GM12878 (cell line): Measurements from ENCODE around the gene TRAF3IP1. TPM values are rescaled to one million over a fixed set of nuclear protein-coding genes. Genes with fewer than 3 reads are reported as not detected.

ENCODE experiments used
- ATAC-seq: fragments of 200-7000 bp; cut with Tn5 transposase; 3 replicates; pipeline ENCODE4 v1.9.1; 2020; ENCODE audit warnings: mild to moderate bottlenecking, moderate library complexity
- BruUV-seq: library from RNA; stranded (reverse); fragments of 400-500 nt; replicated peaks from 2 replicates; lab custom pipeline; 2021; lab: Mats Ljungman, UMichigan
- CTCF ChIA-PET: fragments of 300-600 bp; sonication (Branson Sonifier 250); formaldehyde crosslinking; extraction: SDS; loops from one replicate; lab custom pipeline; 2021; ENCODE audit warnings: inconsistent platforms; lab: Yijun Ruan, JAX
- POLR2A ChIA-PET: fragments of 350-600 bp; formaldehyde crosslinking; extraction: SDS; loops from one replicate; lab custom pipeline; 2021; ENCODE audit warnings: inconsistent platforms; lab: Charles Lee
- RAD21 ChIA-PET: fragments of 300-600 bp; sonication (Branson Sonifier 250); formaldehyde crosslinking; loops from one replicate; lab custom pipeline; 2023; ENCODE audit warnings: antibody characterized with exemption; ENCODE audit not compliant: unreplicated experiment; lab: Charles Lee
- SMC1A ChIA-PET: fragments of 300-600 bp; sonication (Branson Sonifier 250); formaldehyde crosslinking; loops from one replicate; lab custom pipeline; 2023; ENCODE audit not compliant: unreplicated experiment, uncharacterized antibody; lab: Charles Lee
- DNase-seq: peaks from one replicate; pipeline ENCODE4 v3.0.0-alpha.2; 2011; ENCODE audit warnings: low read depth, low spot score
- FAIRE-seq: peaks from 3 replicates; lab custom pipeline; 2011; peaks lifted over from hg19 to GRCh38; lab: Jason Lieb, UNC
- H2AFZ ChIP-seq: 2 replicates; pipeline ENCODE4 v1.6.0; 2011; ENCODE audit warnings: low read depth, low read length, control low read depth; ENCODE audit not compliant: control insufficient read depth
- H3K27ac ChIP-seq: 2 replicates; pipeline ENCODE4 v1.5.1; 2011; ENCODE audit warnings: control low read depth; ENCODE audit not compliant: control insufficient read depth, insufficient read depth
- H3K27me3 ChIP-seq, 2 experiments: replicated peaks in 1 of 2; 2 replicates each; pipeline versions ENCODE4 v1.6.0 to v1.6.1; 2011; ENCODE audit warnings: low read length in 1 of 2; ENCODE audit not compliant: control insufficient read depth in 2 of 2, insufficient read depth in 2 of 2
- H3K36me3 ChIP-seq, 2 experiments: 2 replicates each; pipeline ENCODE4 v1.5.1; 2011; ENCODE audit warnings: low read length in 1 of 2; ENCODE audit not compliant: control insufficient read depth in 2 of 2, insufficient read depth in 2 of 2
- H3K4me1 ChIP-seq: 2 replicates; pipeline ENCODE4 v1.6.1; 2011; ENCODE audit warnings: mild to moderate bottlenecking, low read length, moderate library complexity, mixed read lengths; ENCODE audit not compliant: control insufficient read depth, insufficient read depth
- H3K4me2 ChIP-seq: 2 replicates; pipeline ENCODE4 v1.6.0; 2011; ENCODE audit warnings: control low read depth; ENCODE audit not compliant: control insufficient read depth, insufficient read depth
- H3K4me3 ChIP-seq: fragments of 200-600 bp; sonication (generic); 2 replicates; pipeline ENCODE4 v1.5.1; 2016
- H3K79me2 ChIP-seq: 2 replicates; pipeline ENCODE4 v1.6.0; 2011; ENCODE audit warnings: low read length; ENCODE audit not compliant: control insufficient read depth, insufficient read depth
- H3K9ac ChIP-seq: 2 replicates; pipeline ENCODE4 v1.8.0; 2011; ENCODE audit warnings: low read length, control low read depth, mixed read lengths; ENCODE audit not compliant: control insufficient read depth, insufficient read depth
- H3K9me3 ChIP-seq: replicated peaks from 3 replicates; pipeline ENCODE4 v1.5.1; 2011; ENCODE audit warnings: mild to moderate bottlenecking, low read length; ENCODE audit not compliant: control insufficient read depth, insufficient read depth
- H4K20me1 ChIP-seq: 2 replicates; pipeline ENCODE4 v1.6.0; 2011; ENCODE audit not compliant: control insufficient read depth, insufficient read depth
- ASH2L ChIP-seq: fragments of 300-600, 200-600 bp; sonication (generic); IDR thresholded peaks from 2 replicates; pipeline ENCODE4 v1.6.1; 2017; ENCODE audit warnings: low read depth, mild to moderate bottlenecking, borderline replicate concordance
- ATF2 ChIP-seq: IDR thresholded peaks from 2 replicates; pipeline ENCODE4 v1.6.1; 2012; ENCODE audit warnings: low read length, inconsistent platforms
- BMI1 ChIP-seq: fragments of 450-650 bp; IDR thresholded peaks from 2 replicates; pipeline ENCODE4 v1.6.1; 2016; ENCODE audit warnings: mild to moderate bottlenecking, moderate library complexity, borderline replicate concordance
- CHD4 ChIP-seq: fragments of 200-600 bp; sonication (generic); IDR thresholded peaks from 2 replicates; pipeline ENCODE4 v1.6.1; 2016; ENCODE audit warnings: mild to moderate bottlenecking
- EP300 ChIP-seq, 2 experiments: fragments of 150-350 bp in 1 of 2; IDR thresholded peaks; 2 replicates each; pipeline ENCODE4 v1.6.1; 2011 to 2012; ENCODE audit warnings: low read depth in 2 of 2, low read length in 2 of 2, borderline replicate concordance in 1 of 2, improper control_type of control experiment in 1 of 2, inconsistent platforms in 1 of 2; ENCODE audit not compliant: control insufficient read depth in 1 of 2
- ESRRA ChIP-seq: IDR thresholded peaks from 2 replicates; pipeline ENCODE4 v1.6.1; 2012; ENCODE audit warnings: mild to moderate bottlenecking, low read length, improper control_type of control experiment
- IRF4 ChIP-seq: IDR thresholded peaks from 2 replicates; pipeline ENCODE4 v1.6.1; 2011; ENCODE audit warnings: low read depth, low read length
- NFXL1 ChIP-seq: fragments of 450-650 bp; IDR thresholded peaks from 2 replicates; pipeline ENCODE4 v1.6.1; 2017; ENCODE audit warnings: antibody characterized with exemption, mild to moderate bottlenecking, borderline replicate concordance
- PAX8 ChIP-seq: fragments of 450-650 bp; IDR thresholded peaks from 2 replicates; pipeline ENCODE4 v1.6.1; 2017; ENCODE audit warnings: mild to moderate bottlenecking, moderate library complexity
- POLR2A ChIP-seq: IDR thresholded peaks from 2 replicates; pipeline ENCODE4 v1.6.1; 2011; ENCODE audit warnings: low read depth, mild to moderate bottlenecking, low read length
- POLR2AphosphoS2 ChIP-seq: IDR thresholded peaks from 2 replicates; pipeline ENCODE4 v1.6.1; 2011; ENCODE audit warnings: low read depth, mild to moderate bottlenecking, low read length, improper control_type of control experiment, moderate library complexity
- RCOR1 ChIP-seq: conservative IDR thresholded peaks from 2 replicates; pipeline ENCODE4 v1.6.1; 2012; ENCODE audit warnings: low read depth, low read length, improper control_type of control experiment
- SMAD5 ChIP-seq: IDR thresholded peaks from 2 replicates; pipeline ENCODE4 v1.6.1; 2016; ENCODE audit warnings: antibody characterized with exemption, low read depth
- SMC3 ChIP-seq: IDR thresholded peaks from 2 replicates; pipeline ENCODE4 v1.6.1; 2011; ENCODE audit warnings: low read length, improper control_type of control experiment, borderline replicate concordance
- TARDBP ChIP-seq: IDR thresholded peaks from 2 replicates; pipeline ENCODE4 v1.6.1; 2016; ENCODE audit warnings: borderline replicate concordance
- YY1 ChIP-seq: IDR thresholded peaks from 2 replicates; pipeline ENCODE4 v1.6.1; 2011; ENCODE audit warnings: low read depth, mild to moderate bottlenecking, low read length
- ZNF217 ChIP-seq: fragments of 450-650 bp; IDR thresholded peaks from 2 replicates; pipeline ENCODE4 v1.6.1; 2017; ENCODE audit warnings: antibody characterized with exemption, mild to moderate bottlenecking
- ZNF622 ChIP-seq: fragments of 450-650 bp; IDR thresholded peaks from 2 replicates; pipeline ENCODE4 v1.6.1; 2017; ENCODE audit warnings: mild to moderate bottlenecking, inconsistent platforms
- WGBS: methylation state at CpG from one replicate; pipeline ENCODE4 v1.1.6; 2016; ENCODE audit warnings: low lambda C conversion rate; ENCODE audit not compliant: insufficient replicate concordance, insufficient coverage; ENCODE audit errors: missing lambda C conversion rate; 5-methylcytosine and 5-hydroxymethylcytosine counted together
- in situ Hi-C: fragments of 300-500 bp; cut with MboI; formaldehyde crosslinking; loops from 9 replicates; pipeline ENCODE4 v1.14.3; 2018; ENCODE audit warnings: mixed read lengths
- intact Hi-C: fragments of 100-400 bp; cut with micrococcal nuclease; formaldehyde crosslinking; loops from one replicate; pipeline ENCODE4 v1.14.2; 2022; ENCODE audit not compliant: unreplicated experiment
- polyA plus RNA-seq, 11 experiments: library from polyadenylated mRNA; depleted of rRNA in 4 of 11; unstranded in 6 of 11; stranded (reverse) in 5 of 11; fragments of >200 nt; fragmentation: Nextera tagmentation in 4 of 11; fragmentation: Illumina TruSeq in 1 of 11; extraction: Ambion mirVana in 4 of 11; extraction: Trizol in 1 of 11; gene quantifications; 1 replicate in 1 of 11; 2 replicates in 10 of 11; pipeline versions ENCODE4 v1.2.1 to v1.2.3, GENCODE V29; 2011 to 2016; ENCODE audit warnings: inconsistent platforms in 2 of 11, missing spikeins in 2 of 11, low read depth in 1 of 11
- total RNA-seq, 4 experiments: library from RNA; depleted of rRNA in 3 of 4; stranded (reverse); fragments of >200 nt in 3 of 4; fragmentation: Illumina TruSeq in 1 of 4; extraction: Trizol in 1 of 4; gene quantifications; 2 replicates each; pipeline versions ENCODE4 v1.2.1 to v1.2.3, GENCODE V29; 2013 to 2021
- TF ChIP-seq, protein P1 (sequence below): fragments of 450-650 bp; IDR thresholded peaks from 2 replicates; pipeline ENCODE4 v1.6.1; 2017; ENCODE audit warnings: mild to moderate bottlenecking, moderate library complexity

TRAF3IP1 gene
- total and polyA plus RNA-seq, 10 of the 15 experiments (the other 5 are each of a cell fraction or from before 2014, with no cell fraction given) = 1.6 to 7.5 (median 3.6) TPM

- H3K9ac ChIP-seq = no peak overlapping the region
- WGBS = 82% methylated on average over 21 of the region's 21 CpGs
- TF ChIP-seq SMC3 (no peak), TARDBP (no peak), PAX8 (no peak), NFXL1 (no peak), BMI1 (no peak), IRF4 (no peak), ESRRA (no peak), YY1 (no peak), RCOR1 (no peak), SMAD5 (no peak), POLR2AphosphoS2 (no peak), ATF2 (no peak), POLR2A (no peak), EP300 (IDR thresholded peaks at IDR 0.05; ENCODE audit: borderline replicate concordance in 1 of 2, control insufficient read depth in 1 of 2, low read depth in 2 of 2, low read length in 2 of 2) (no peak), ASH2L (no peak), CHD4 (no peak), ZNF622 (no peak), ZNF217 (no peak)
- TF ChIP-seq, protein P1, sequence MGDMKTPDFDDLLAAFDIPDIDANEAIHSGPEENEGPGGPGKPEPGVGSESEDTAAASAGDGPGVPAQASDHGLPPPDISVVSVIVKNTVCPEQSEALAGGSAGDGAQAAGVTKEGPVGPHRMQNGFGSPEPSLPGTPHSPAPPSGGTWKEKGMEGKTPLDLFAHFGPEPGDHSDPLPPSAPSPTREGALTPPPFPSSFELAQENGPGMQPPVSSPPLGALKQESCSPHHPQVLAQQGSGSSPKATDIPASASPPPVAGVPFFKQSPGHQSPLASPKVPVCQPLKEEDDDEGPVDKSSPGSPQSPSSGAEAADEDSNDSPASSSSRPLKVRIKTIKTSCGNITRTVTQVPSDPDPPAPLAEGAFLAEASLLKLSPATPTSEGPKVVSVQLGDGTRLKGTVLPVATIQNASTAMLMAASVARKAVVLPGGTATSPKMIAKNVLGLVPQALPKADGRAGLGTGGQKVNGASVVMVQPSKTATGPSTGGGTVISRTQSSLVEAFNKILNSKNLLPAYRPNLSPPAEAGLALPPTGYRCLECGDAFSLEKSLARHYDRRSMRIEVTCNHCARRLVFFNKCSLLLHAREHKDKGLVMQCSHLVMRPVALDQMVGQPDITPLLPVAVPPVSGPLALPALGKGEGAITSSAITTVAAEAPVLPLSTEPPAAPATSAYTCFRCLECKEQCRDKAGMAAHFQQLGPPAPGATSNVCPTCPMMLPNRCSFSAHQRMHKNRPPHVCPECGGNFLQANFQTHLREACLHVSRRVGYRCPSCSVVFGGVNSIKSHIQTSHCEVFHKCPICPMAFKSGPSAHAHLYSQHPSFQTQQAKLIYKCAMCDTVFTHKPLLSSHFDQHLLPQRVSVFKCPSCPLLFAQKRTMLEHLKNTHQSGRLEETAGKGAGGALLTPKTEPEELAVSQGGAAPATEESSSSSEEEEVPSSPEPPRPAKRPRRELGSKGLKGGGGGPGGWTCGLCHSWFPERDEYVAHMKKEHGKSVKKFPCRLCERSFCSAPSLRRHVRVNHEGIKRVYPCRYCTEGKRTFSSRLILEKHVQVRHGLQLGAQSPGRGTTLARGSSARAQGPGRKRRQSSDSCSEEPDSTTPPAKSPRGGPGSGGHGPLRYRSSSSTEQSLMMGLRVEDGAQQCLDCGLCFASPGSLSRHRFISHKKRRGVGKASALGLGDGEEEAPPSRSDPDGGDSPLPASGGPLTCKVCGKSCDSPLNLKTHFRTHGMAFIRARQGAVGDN = no peak
- TF ChIP-seq, all 136 proteins: peak for 0
- in situ Hi-C loops = no loop called here
- ChIA-PET CTCF (no interaction called here), RAD21 (no interaction called here), POLR2A (no interaction called here), SMC1A (no interaction called here)
- no peaks in the 10 kb centered on the region for H3K27me3 ChIP-seq
- ATAC-seq (no peak), FAIRE-seq (no peak), DNase-seq (no peak)
- H3K9me3 ChIP-seq = no peaks in the 10 kb centered on the region
- no peaks in the 10 kb centered on the region for H3K4me1 ChIP-seq
- H4K20me1 ChIP-seq = no peaks in the 10 kb centered on the region
- no peak overlapping the region for H3K4me3 ChIP-seq
- H3K36me3 ChIP-seq = no peaks in the 10 kb centered on the region
- H2AFZ ChIP-seq = no peak overlapping the region
- no TSS peak for BruUV-seq
- H3K79me2 ChIP-seq = no peaks in the 10 kb centered on the region
- H3K4me2 ChIP-seq = no peak overlapping the region
- no peak overlapping the region for H3K27ac ChIP-seq
- intact Hi-C loops = no loop called here
Observed at GRCh38 chr2:238403632-238404405, 83.5 kb downstream of the TRAF3IP1 start.
